ENCODE data around the gene DISP2. TPM values are rescaled to one million over a fixed set of nuclear protein-coding genes. Genes with fewer than 3 reads are reported as not detected.
A peak's percentile ranks its signal among the peaks of the same experiment; 100 is the strongest.

DISP2 gene
- total and polyA plus RNA-seq, 9 of the 15 experiments (the other 6 are each of a cell fraction or from before 2014, with no cell fraction given): 0.06 to 0.89 (median 0.15) TPM; not detected in 1

- TF ChIP-seq THRA (IDR thresholded peaks at IDR 0.05) (no peak), E2F6 (IDR thresholded peaks at IDR 0.05; ENCODE audit: borderline replicate concordance in 1 of 2, extremely low read depth in 1 of 2, insufficient read depth in 1 of 2, insufficient read length in 1 of 2, low read depth in 1 of 2, low read length in 1 of 2, poor library complexity in 1 of 2, severe bottlenecking in 1 of 2) (peak in 1 of 2 experiments; percentile 46), CGGBP1 (CRISPR knock-in tag; IDR thresholded peaks at IDR 0.05) (peak; percentile 16; the same call in 1 of the 2 replicates), SIX5 (IDR thresholded peaks at IDR 0.05; ENCODE audit: borderline replicate concordance in 1 of 2, insufficient read depth in 1 of 2, low read depth in 1 of 2, low read length in 2 of 2) (no peak), ZNF668 (CRISPR knock-in tag; IDR thresholded peaks at IDR 0.05) (no peak), MXI1 (IDR thresholded peaks at IDR 0.05; ENCODE audit: low read depth, low read length) (peak; percentile 64; the same call in 1 of the 2 replicates), MBD1 (CRISPR knock-in tag; IDR thresholded peaks at IDR 0.05) (peak; percentile 78; the same call in 1 of the 2 replicates), FIP1L1 (IDR thresholded peaks at IDR 0.05; ENCODE audit: low read depth, low read length, poor library complexity, severe bottlenecking) (peak; percentile 9), SMC3 (conservative IDR thresholded peaks at IDR 0.05; ENCODE audit: insufficient read depth, low read depth, low read length) (no peak), IRF2 (CRISPR knock-in tag; IDR thresholded peaks at IDR 0.05) (no peak), PRMT5 (CRISPR knock-in tag; IDR thresholded peaks at IDR 0.05) (0 out of 2 replicates have a peak, but pooled peaks have one; percentile 53), ARID3B (CRISPR knock-in tag; IDR thresholded peaks at IDR 0.05; ENCODE audit: borderline replicate concordance) (no peak), PHF8 (IDR thresholded peaks at IDR 0.05; ENCODE audit: borderline replicate concordance, low read length) (peak; percentile 16; the same call in 1 of the 2 replicates), ZNF184 (CRISPR knock-in tag; IDR thresholded peaks at IDR 0.05) (no peak), XRCC5 (IDR thresholded peaks at IDR 0.05; ENCODE audit: low read depth, low read length) (no peak), ZBTB2 (IDR thresholded peaks at IDR 0.05) (0 out of 2 replicates have a peak, but pooled peaks have one; percentile 29)
These were observed at the start of gene DISP2 (continued) for GRCh38 chr15:40357723-40358470.

All from K562 (cell line).